Spleen (tissue), 11 donors: Measurements from ENCODE around the gene ABCA6. TPM values are rescaled to one million over a fixed set of nuclear protein-coding genes. Genes with fewer than 3 reads are reported as not detected.
A peak's percentile ranks its signal among the peaks of the same experiment; 100 is the strongest.

ENCODE experiments used
- DNase-seq: peaks from one replicate; pipeline ENCODE4 v3.0.0-alpha.2; 2020
- H3K27ac ChIP-seq, 8 donors: fragments of 200-600 bp; sonication (generic) in 7 of 8; 1 replicate in 4 of 8; 2 replicates in 4 of 8; pipeline versions ENCODE4 v1.5.0 to v1.8.0; 2016 to 2021; ENCODE audit warnings: inconsistent platforms in 4 of 8, mild to moderate bottlenecking in 4 of 8, moderate library complexity in 1 of 8
- H3K27me3 ChIP-seq, 7 donors: fragments of 200-600 bp; sonication (generic) in 6 of 7; replicated peaks in 1 of 7; 1 replicate in 4 of 7; 2 replicates in 3 of 7; pipeline versions ENCODE4 v1.5.0 to v1.8.0; 2016 to 2021; ENCODE audit warnings: inconsistent platforms in 3 of 7, mild to moderate bottlenecking in 1 of 7
- H3K36me3 ChIP-seq, 6 donors: fragments of 200-600 bp; sonication (generic) in 5 of 6; 1 replicate in 4 of 6; 2 replicates in 2 of 6; pipeline versions ENCODE4 v1.5.0 to v1.8.0; 2016 to 2021; ENCODE audit warnings: inconsistent platforms in 2 of 6
- H3K4me1 ChIP-seq, 6 donors: fragments of 200-600 bp; sonication (generic) in 5 of 6; 1 replicate in 3 of 6; 2 replicates in 3 of 6; pipeline versions ENCODE4 v1.5.0 to v1.8.0; 2016 to 2021; ENCODE audit warnings: inconsistent platforms in 3 of 6
- H3K4me3 ChIP-seq, 8 donors: fragments of 200-600 bp; sonication (generic) in 7 of 8; 1 replicate in 4 of 8; 2 replicates in 4 of 8; pipeline versions ENCODE4 v1.5.0 to v1.8.0; 2016 to 2021; ENCODE audit warnings: inconsistent platforms in 4 of 8, mild to moderate bottlenecking in 4 of 8, moderate library complexity in 2 of 8
- H3K9me3 ChIP-seq, 8 donors: fragments of 200-600 bp; sonication (generic) in 7 of 8; 1 replicate in 4 of 8; 2 replicates in 4 of 8; pipeline versions ENCODE4 v1.5.0 to v1.8.0; 2016 to 2021; ENCODE audit warnings: inconsistent platforms in 4 of 8
- POLR2A ChIP-seq, 3 donors: fragments of 450-650 bp; IDR thresholded peaks; one replicate each; pipeline ENCODE4 v1.5.1; 2017; ENCODE audit warnings: antibody characterized with exemption in 3 of 3, mild to moderate bottlenecking in 1 of 3
- POLR2AphosphoS5 ChIP-seq, 3 donors: sonication (generic); formaldehyde crosslinking; IDR thresholded peaks; one replicate each; pipeline ENCODE4 v1.5.1; 2017; ENCODE audit warnings: antibody characterized with exemption in 3 of 3
- WGBS, 5 donors: extraction: QIAGEN DNeasy Blood & Tissue Kit in 3 of 5; methylation state at CpG; one replicate each; pipeline versions ENCODE4 v1.1.5 to v1.1.7; 2013 to 2018; 5-methylcytosine and 5-hydroxymethylcytosine counted together
- intact Hi-C: fragments of 100-400 bp; cut with DNase I; formaldehyde crosslinking; loops from one replicate; pipeline ENCODE4 v1.15.0; 2023; ENCODE audit warnings: low total_unique reads
- polyA plus RNA-seq, 3 donors: library from polyadenylated mRNA; stranded (reverse); fragments of 200-250 nt; gene quantifications; one replicate each; pipeline ENCODE4 v1.2.1, GENCODE V29; 2013
- total RNA-seq, 7 donors: library from RNA; depleted of rRNA in 3 of 7; stranded (reverse); fragments of >200 nt in 3 of 7; fragmentation: NEBNext Ultra II Directional in 4 of 7; extraction: Animal tissue kit (Norgen Biotek cat#: 25700) in 4 of 7; gene quantifications; one replicate each; pipeline versions ENCODE4 v1.1.0 to v1.2.1, GENCODE V29; 2016 to 2021
- TF ChIP-seq, protein P1 (sequence below), 11 experiments: fragments of 200-600 bp in 7 of 11; fragments of 450-650 bp in 4 of 11; sonication (generic) in 4 of 11; IDR thresholded peaks in 8 of 11; conservative IDR thresholded peaks in 3 of 11; 1 replicate in 7 of 11; 2 replicates in 4 of 11; pipeline versions ENCODE4 v1.4.0 to v1.8.0; 2016 to 2021; ENCODE audit warnings: antibody characterized with exemption in 11 of 11, inconsistent platforms in 4 of 11, mild to moderate bottlenecking in 1 of 11
- donor health status: healthy with polysubstance abuse.
- donor health status: DM: no; HTN: no; CAD: no; lungs with moderate emphysema.
- donor health status: DM: no; HTN: no; CAD: no.
- donor health status: Bipolar disorder and iron deficiency.
- donor health status: healthy.
- donor health status: DM: no; HTN: no; CAD: no.
- donor health status: DM: yes; HTN: yes; CAD: no.

The ABCA6 gene
- total and polyA plus RNA-seq, 10 donors = 2.3 to 23.2 (median 9.6) TPM

GRCh38 chr17:69048634-69049033, 93.1 kb downstream of the ABCA6 start:
- WGBS, 5 donors = 59 to 80% (median 72%) methylated on average over 2 of the region's 2 CpGs
- Histone ChIP-seq H3K27me3 (no peaks in the 10 kb centered on the region), H3K27ac (peak overlapping the region in 5 of 8 donors; percentile 67 to 80 (median 76)), H3K9me3 (peaks cover 0 to 3% (median 0%) of the 10 kb centered on the region in 8 donors), H3K4me1 (peaks cover 0 to 25% (median 7%) of the 10 kb centered on the region in 6 donors), H3K36me3 (no peaks in the 10 kb centered on the region), H3K4me3 (no peak overlapping the region)
- TF ChIP-seq, protein P1, sequence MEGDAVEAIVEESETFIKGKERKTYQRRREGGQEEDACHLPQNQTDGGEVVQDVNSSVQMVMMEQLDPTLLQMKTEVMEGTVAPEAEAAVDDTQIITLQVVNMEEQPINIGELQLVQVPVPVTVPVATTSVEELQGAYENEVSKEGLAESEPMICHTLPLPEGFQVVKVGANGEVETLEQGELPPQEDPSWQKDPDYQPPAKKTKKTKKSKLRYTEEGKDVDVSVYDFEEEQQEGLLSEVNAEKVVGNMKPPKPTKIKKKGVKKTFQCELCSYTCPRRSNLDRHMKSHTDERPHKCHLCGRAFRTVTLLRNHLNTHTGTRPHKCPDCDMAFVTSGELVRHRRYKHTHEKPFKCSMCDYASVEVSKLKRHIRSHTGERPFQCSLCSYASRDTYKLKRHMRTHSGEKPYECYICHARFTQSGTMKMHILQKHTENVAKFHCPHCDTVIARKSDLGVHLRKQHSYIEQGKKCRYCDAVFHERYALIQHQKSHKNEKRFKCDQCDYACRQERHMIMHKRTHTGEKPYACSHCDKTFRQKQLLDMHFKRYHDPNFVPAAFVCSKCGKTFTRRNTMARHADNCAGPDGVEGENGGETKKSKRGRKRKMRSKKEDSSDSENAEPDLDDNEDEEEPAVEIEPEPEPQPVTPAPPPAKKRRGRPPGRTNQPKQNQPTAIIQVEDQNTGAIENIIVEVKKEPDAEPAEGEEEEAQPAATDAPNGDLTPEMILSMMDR (IDR thresholded peaks at IDR 0.05 in 8 of 11, conservative IDR thresholded peaks at IDR 0.05 in 3 of 11) = no peak
- TF ChIP-seq POLR2A (IDR thresholded peaks at IDR 0.05) = no peak
- DNase-seq = no peak
- intact Hi-C loops = no loop called here

DNA sequence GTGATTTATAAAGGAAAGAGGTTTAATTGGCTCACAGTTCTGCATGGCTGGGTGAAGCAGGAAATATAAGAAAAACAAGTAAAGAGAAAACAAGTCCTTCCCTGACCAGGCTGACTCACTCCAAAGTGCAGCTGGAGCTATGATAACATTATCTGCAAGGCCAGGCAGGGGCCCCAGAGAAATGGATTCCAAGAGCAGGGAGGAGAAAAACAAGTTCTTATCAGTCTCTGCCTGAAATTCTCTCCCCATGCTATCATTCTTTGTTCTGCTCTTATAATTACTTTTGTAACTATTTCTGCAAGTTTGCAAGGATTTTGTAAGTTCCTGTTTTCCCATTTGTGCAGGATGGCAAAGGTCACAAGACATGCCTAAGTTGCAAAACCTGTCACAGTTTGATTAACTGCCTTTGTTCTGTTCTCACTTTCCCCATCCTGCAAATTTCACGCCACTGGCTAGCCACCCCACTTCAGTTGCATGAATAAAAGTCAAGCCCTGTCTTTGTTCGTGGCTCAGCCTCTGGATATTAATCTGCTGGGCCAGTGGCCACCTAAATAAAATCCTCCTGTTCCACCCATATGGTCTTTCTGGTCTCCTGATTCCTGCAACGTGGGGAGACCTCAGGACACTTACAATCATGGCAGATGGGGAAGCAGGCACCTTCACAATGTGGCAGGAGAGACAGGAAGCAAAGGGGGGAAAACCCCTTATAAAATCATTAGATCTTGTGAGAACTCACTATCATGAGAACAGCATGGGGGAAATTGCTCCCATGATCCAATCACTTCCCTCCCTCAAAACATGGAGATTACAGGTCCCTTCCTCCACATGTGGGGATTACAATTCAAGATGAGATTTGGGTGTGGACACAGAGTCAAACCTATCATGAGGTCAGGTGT, 94.1 kb downstream of the ABCA6 start:
- intact Hi-C loops = no loop called here
- Histone ChIP-seq H3K4me1 (peaks cover 0 to 25% (median 7%) of the 10 kb centered on the region in 6 donors), H3K36me3 (no peaks in the 10 kb centered on the region), H3K27me3 (no peaks in the 10 kb centered on the region), H3K27ac (peak overlapping the region in 7 of 8 donors; percentile 66 to 80 (median 76)), H3K9me3 (peaks cover 0 to 3% (median 0%) of the 10 kb centered on the region in 8 donors), H3K4me3 (no peak overlapping the region)
- WGBS, 5 donors = 11 to 34% (median 18%) methylated on average over 3 of the region's 3 CpGs
- TF ChIP-seq, protein P1 (IDR thresholded peaks at IDR 0.05 in 8 of 11, conservative IDR thresholded peaks at IDR 0.05 in 3 of 11) = no peak
- TF ChIP-seq POLR2A (IDR thresholded peaks at IDR 0.05) = no peak
- TF ChIP-seq POLR2AphosphoS5 (IDR thresholded peaks at IDR 0.05) = peak in 1 of 3 donors; percentile 14
- DNase-seq = no peak

- WGBS, 5 donors = 85 to 96% (median 89%) methylated on average over 4 of the region's 4 CpGs
- Histone ChIP-seq H3K4me3 (no peak overlapping the region), H3K27ac (peak overlapping the region in 6 of 8 donors; percentile 63 to 80 (median 72)), H3K4me1 (peaks cover 0 to 25% (median 7%) of the 10 kb centered on the region in 6 donors), H3K27me3 (no peaks in the 10 kb centered on the region), H3K36me3 (no peaks in the 10 kb centered on the region), H3K9me3 (peaks cover 0 to 3% (median 0%) of the 10 kb centered on the region in 8 donors)
- intact Hi-C loops = no loop called here
- TF ChIP-seq POLR2AphosphoS5 (IDR thresholded peaks at IDR 0.05) = no peak
- TF ChIP-seq, protein P1 (IDR thresholded peaks at IDR 0.05 in 8 of 11, conservative IDR thresholded peaks at IDR 0.05 in 3 of 11) = no peak
- TF ChIP-seq POLR2A (IDR thresholded peaks at IDR 0.05) = no peak
- no peak for DNase-seq
These were observed 95.4 kb downstream of the ABCA6 start for GRCh38 chr17:69046121-69046807.

GRCh38 chr17:69045646-69046045, 96.0 kb downstream of the ABCA6 start:
- DNase-seq = no peak
- H3K27me3 ChIP-seq = no peaks in the 10 kb centered on the region
- H3K27ac ChIP-seq = no peak overlapping the region
- 93 to 99% (median 97%) methylated on average over 2 of the region's 2 CpGs for WGBS, 5 donors
- TF ChIP-seq, protein P1 (IDR thresholded peaks at IDR 0.05 in 8 of 11, conservative IDR thresholded peaks at IDR 0.05 in 3 of 11) = no peak
- TF ChIP-seq POLR2AphosphoS5 (IDR thresholded peaks at IDR 0.05) (no peak), POLR2A (IDR thresholded peaks at IDR 0.05) (no peak)
- H3K36me3 ChIP-seq = no peaks in the 10 kb centered on the region
- intact Hi-C loops = no loop called here
- no peak overlapping the region for H3K4me3 ChIP-seq
- H3K4me1 ChIP-seq = peaks cover 0 to 25% (median 5%) of the 10 kb centered on the region in 6 donors
- H3K9me3 ChIP-seq = peaks cover 0 to 3% (median 0%) of the 10 kb centered on the region in 8 donors
